Stimulated activated CD8-positive, alpha-beta memory T cell treated with anti-CD3 and anti-CD28 coated beads, Interleukin-15, amount 100 ng/mL, for 24 hours (primary cell): ENCODE measurements around the gene EDN2.

ENCODE experiments used
- DNase-seq: peaks from one replicate; pipeline ENCODE4 v3.0.0-alpha.2; 2020; ENCODE audit warnings: low read depth

The EDN2 gene

DNA sequence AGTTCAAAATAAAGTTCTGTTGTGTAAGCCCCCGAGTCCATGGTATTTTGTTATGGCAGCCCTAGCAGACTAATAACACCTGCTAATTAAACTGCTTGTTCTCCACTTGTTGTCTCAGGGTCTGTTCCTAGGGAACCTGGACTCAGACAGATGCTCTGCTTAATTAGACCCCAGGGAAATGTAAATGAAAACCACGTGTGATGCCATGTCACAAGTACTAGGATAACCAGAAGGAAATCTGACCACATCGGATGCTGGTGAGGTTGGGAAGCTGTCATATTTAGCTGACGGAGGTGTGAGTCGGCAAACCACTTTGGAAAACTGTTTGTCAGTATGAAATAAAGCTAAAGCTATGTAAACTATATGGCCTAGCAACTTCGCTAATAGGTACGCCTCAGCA, 19.6 kb downstream of the EDN2 start:
- DNase-seq = no peak

GRCh38 chr1:41463516-41463915, 21.0 kb downstream of the EDN2 start:
- DNase-seq = no peak

GRCh38 chr1:41462680-41463004, 21.8 kb downstream of the EDN2 start:
- DNase-seq = no peak

DNA sequence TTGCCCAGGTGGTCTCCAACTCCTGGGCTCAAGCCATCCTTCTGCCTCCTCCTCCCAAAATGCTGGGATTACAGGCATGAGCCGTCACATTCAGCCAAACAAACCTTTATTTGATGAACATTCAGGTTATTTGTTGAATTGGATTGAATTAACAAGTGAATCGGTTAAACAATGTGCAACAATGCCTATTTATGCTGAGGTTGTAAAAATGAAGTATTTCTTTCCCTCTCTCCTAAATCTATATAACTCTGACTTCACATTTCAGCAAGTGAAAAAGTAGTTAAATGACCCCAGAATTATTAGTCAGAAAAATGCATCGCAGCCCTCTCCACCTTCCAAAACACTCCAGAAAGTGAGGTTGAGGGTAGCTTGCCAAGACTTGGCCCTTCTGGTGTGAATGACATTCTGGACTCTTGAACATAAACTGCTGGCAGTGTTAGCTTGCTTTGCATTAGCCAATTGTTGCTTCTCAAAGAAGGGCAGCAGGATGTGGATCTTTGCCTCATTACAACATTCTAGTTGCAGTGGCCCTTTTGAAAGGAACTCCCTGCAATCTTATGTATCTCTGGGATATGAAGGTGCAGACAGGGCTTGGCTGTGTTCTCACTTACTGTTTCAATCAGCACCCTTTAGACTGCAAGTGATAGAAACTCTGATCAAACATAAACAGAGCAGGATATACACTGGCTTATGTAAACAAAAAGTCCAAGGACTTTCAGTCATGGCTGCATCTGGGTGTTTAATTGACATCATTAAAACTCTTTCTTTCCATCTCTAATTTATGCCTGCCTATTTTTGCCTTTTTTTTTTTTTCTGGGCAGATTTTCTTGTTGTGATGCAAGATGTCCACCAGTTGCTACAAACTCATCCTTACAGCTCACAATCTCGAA, 22.4 kb downstream of the EDN2 start:
- DNase-seq = no peak

- DNase-seq = no peak
Observed at GRCh38 chr1:41456847-41457540, 27.5 kb downstream of the EDN2 start.

DNA sequence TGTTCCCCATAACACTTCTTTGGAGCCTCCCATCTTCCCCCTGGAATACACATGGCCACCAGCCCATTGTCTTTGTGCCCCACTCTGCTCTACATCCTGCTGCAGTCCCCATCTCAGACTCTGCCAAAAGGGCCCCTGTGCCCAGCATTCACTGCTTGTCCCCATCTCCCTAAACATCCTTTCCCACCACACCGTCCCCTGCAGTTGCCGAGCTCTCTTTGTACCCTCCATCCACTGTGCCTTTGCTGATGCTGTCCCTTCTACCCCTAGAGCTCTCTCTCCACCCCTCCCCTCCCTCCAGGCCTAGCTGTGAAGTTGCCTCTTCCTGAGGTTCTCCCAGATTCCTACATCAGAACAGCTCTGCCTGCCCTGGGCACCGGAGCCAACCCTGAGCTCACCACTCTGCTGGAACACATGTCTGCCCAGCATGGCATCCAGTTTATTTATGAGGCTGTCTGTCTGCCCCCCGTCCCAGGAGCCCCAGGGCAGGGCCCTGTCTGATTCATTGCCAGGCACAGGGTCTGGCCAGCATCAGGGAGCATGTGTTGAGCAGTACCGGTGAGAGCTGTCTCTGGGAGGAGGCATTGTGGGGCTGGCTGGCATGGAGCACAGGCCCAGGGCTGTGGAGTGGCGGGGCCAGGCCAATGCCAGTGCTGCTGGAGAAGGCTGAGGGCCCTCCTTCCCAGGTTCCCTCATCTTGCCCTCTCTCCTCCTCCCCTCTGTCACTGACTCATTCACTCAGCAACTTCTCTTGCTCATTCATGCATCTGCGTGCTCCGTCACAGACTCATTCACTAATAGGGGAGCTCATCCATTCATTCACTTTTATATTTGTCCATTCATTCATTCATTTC, 28.8 kb downstream of the EDN2 start:
- no peak for DNase-seq

DNA sequence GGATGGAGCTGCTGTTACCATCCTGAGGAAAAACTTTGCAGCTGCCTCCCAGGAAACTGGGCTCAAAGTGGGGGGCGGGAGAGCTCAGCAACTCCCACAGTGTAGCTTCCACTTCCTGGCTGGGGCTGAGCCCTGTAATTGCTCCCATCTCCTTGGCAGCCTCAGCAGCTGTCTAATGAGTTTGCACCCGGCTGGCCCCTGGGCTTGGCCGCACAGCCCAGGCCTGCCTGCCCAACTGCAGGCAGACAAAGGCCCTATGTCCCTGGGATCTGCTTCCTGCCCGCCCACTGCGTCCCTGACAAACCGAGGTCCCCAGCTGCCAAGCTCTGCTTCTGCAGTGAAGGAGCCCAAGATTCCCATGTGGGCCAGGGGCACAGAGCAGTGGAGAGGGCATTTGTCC, 30.1 kb downstream of the EDN2 start:
- no peak for DNase-seq

- no peak for DNase-seq
Observed at GRCh38 chr1:41452704-41453290, 31.7 kb downstream of the EDN2 start.

GRCh38 chr1:41450747-41451285, 33.7 kb downstream of the EDN2 start:
- DNase-seq = no peak

DNA sequence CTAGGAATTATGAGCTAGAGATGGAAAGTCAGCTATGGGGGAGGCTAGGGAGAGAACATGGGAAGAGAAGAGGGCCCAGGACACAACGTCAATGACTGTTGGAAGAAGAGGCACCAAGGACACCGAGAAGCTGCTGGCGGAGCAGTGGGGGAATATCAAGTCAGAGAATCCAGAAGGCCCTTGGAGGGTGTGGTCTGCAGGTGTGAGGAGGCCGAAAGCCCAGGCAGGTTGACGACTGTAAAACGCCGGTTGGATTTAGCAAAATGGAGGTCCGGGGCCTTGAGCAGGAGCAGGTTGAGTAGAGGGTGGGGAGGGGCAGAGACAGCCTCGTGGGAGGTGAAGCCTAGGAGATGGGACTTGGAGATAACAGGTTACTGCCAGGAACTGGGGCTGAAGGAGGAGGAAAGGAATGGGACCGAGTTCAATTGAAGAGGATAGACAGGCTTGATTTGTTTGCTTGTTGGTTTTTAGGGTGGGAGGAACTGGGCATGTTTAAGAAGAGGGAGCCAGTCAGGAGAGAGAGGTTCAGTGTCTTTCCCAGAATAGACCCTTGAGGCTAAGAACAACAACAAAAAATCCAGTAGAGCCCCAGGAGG, 35.1 kb downstream of the EDN2 start:
- no peak for DNase-seq

DNA sequence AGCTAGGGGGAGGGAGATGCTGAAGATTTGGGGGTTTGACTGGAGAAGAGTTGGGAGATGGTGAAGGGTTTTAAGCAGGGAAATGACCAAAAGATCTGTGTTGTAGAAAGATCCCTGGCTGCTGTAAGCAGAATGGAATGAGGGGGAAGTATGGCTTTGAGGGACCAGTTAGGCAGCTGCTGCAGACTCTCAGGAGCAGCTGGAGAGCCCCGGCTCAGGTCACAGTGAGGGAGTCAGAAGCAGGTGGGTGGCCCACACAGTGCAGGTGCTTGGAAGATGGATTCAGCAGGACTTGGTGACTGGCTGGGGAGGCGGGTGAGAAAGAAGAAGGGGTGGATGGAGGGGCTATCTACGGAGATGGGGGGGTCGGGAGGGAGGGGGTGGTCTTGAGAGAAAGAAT, 35.7 kb downstream of the EDN2 start:
- DNase-seq = no peak

- no peak for DNase-seq
Observed at GRCh38 chr1:41447995-41448770, 36.3 kb downstream of the EDN2 start.

GRCh38 chr1:41446851-41447610, 37.5 kb downstream of the EDN2 start:
- DNase-seq = no peak

GRCh38 chr1:41444785-41445184, 39.7 kb downstream of the EDN2 start:
- DNase-seq = no peak

GRCh38 chr1:41444246-41444645, 40.2 kb downstream of the EDN2 start:
- DNase-seq = no peak

DNA sequence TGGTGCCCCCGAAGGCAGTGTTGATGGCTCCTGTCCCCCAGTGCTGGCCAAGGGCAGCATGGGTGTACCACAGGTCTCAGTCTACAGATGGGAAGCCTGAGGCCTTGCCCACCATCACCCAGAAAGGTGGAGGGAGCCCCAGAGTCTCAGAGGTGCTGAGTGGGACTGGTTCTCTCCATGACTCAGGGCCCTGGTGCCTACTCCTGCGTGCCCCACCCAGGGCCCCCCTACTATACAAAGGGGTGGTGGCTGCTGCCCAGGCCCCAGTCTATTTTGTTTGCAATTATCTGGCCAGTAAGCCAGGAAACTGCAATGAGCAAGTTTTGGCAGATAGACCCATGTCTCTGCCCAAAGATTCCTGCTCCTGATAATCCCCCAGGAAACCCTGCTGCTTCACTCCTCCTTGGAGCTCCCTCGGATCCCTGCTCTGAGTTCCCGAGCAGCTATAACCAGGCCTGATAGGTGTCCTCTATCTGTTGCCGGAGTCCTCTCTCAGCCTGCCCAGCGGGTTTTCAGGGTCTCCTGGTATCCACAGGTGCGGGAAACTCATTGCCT, 41.7 kb downstream of the EDN2 start:
- no peak for DNase-seq

GRCh38 chr1:41440321-41441085, 44.0 kb downstream of the EDN2 start:
- no peak for DNase-seq

- DNase-seq = no peak
Observed at GRCh38 chr1:41439234-41439633, 45.2 kb downstream of the EDN2 start.

- no peak for DNase-seq
Observed at GRCh38 chr1:41438711-41439110, 45.8 kb downstream of the EDN2 start.
